Stimulated activated effector memory CD8-positive, alpha-beta T cell treated with anti-CD3 and anti-CD28 coated beads, Interleukin-12 subunit alpha, Interleukin-12 subunit beta, amount 100 ng/mL, for 72 hours (primary cell): ENCODE measurements around the gene ARFIP1.

Experiments used
- ATAC-seq: fragments of 150-1000 bp; cut with Tn5 transposase; 2 replicates; pipeline ENCODE4 v1.10.0; 2021
- DNase-seq, 2 donors: peaks; one replicate each; pipeline ENCODE4 v3.0.0; 2021 to 2022; ENCODE audit warnings: low spot score in 2 of 2
- H3K27ac Mint-ChIP-seq: one replicate; pipeline ENCODE4 v1.8.0; 2022; ENCODE audit warnings: mild to moderate bottlenecking, mixed read lengths
- H3K36me3 Mint-ChIP-seq: one replicate; pipeline ENCODE4 v1.8.0; 2022; ENCODE audit warnings: mild to moderate bottlenecking, mixed read lengths
- H3K4me1 Mint-ChIP-seq: one replicate; pipeline ENCODE4 v1.8.0; 2022; ENCODE audit warnings: mixed read lengths
- H3K4me3 Mint-ChIP-seq: one replicate; pipeline ENCODE4 v1.8.0; 2022; ENCODE audit warnings: mild to moderate bottlenecking, mixed read lengths
- H3K9me3 Mint-ChIP-seq: one replicate; pipeline ENCODE4 v1.8.0; 2022; ENCODE audit warnings: mixed read lengths

The ARFIP1 gene

DNA sequence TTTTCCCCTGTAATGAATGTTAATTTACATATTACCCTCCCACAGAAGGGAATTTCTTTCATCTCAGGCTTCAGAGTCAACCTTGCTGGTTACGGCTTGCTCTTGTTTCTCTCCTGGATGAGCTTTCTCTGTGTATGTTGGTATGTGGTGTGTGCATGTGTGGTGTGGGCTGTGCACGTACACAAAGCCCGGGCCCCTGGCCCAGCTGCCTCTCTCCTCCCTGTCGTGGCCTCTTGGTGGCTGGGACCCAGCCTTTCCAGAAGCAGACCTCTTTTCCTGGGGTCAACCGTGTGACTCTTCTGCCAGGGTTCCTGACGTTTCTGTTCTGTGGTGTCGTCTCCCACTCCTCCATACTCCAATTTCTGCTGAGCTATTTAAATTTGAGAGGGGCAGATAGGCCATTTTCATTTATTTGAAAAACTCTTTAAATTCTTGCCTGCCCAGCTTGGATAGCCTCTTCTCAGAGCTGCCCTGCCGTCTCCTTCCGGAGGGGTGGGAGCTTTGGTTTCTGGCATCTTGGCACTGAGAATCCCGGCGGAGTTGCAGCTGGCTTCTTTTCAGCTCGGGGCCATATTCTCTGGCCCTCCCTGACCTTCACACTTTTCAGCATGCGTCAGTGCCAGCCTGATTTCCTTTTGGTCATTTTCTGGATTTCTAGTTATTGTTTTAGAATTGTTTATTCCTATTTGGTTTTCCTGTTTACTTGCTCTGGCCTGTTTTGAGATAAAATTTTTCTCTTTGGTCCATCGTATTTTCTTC is 181.4 kb downstream of the ARFIP1 start:
- Mint-ChIP-seq H3K4me3 (no peak overlapping the region), H3K4me1 (no peaks in the 10 kb centered on the region), H3K27ac (no peak overlapping the region), H3K36me3 (no peaks in the 10 kb centered on the region), H3K9me3 (no peaks in the 10 kb centered on the region)
- DNase-seq (no peak), ATAC-seq (no peak)

DNA sequence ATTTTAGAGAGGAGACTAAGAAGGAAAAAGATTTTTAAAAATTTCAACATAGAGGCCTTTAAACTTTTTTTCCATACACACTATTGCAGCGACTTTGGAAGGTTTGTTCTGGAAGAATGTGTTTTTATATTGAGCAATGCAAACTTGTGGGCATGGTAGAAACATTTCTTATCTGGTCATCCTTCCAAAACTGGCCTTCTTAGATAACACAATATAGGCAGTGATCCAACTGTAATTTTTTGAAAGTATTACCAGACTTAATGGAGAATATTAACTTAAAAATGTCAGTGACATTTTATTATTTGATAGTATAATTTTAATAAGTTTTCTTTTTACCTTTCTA is 182.0 kb downstream of the ARFIP1 start:
- ATAC-seq (no peak), DNase-seq (no peak)
- Mint-ChIP-seq H3K4me1 (no peaks in the 10 kb centered on the region), H3K4me3 (no peak overlapping the region), H3K27ac (no peak overlapping the region), H3K9me3 (no peaks in the 10 kb centered on the region), H3K36me3 (no peaks in the 10 kb centered on the region)
